ENCODE measurements around the gene XPNPEP2. TPM values are rescaled to one million over a fixed set of nuclear protein-coding genes. Genes with fewer than 3 reads are reported as not detected.

Gene XPNPEP2
- total RNA-seq, 6 experiments from 2014 or later = 2.9 to 30.7 (median 16.5) TPM

DNA sequence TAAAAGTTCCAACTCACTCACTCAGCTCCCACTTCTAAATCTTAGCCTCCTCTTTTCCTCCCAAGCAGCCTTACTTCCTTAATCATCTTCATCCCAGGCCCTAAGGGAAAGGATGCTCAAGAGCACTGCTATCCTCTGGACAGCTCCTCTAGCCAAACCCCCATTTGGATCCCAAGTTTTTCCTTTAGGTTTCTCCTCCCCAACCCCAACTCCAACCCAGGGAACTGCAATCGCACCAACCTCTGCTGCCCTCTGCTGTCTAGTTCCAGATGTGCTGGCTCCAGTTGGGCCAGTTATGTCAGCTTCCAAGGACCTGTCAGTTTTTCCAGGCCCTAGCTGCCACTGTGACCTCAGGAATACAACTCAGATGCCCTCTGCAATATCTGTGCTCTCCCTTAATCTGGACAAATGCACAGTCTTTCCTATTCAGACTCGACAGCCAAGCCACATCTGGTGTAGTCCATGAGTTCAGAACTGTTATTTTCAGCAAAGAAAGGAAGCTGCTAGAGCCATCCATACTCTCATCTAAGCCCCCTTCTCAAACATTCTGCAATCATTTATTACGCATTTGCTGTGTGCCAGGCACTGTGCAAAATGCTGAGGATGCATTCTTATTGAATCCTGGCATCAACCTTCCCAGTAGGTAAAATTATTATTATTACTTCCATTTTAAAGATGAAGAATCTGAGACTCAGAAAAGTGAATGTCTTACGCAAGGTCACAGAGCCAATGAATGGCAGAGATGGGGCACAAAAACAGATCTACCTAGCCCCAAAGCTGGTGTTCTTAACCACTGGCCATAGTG lies 12.3 kb upstream of the XPNPEP2 start:
- intact Hi-C loops (cut with DNase I) = loop anchor here in 1 of 2 donors (10.0 kb wide), 1 partner anchor 92 kb away; no protein-coding TSS in a partner anchor
- WGBS (ENCODE audit: insufficient coverage, low coverage, low lambda C conversion rate, missing lambda C conversion rate) = 30% methylated on average over 4 of the region's 4 CpGs
- ATAC-seq = peak; percentile 93 to 99 (median 96)

DNA sequence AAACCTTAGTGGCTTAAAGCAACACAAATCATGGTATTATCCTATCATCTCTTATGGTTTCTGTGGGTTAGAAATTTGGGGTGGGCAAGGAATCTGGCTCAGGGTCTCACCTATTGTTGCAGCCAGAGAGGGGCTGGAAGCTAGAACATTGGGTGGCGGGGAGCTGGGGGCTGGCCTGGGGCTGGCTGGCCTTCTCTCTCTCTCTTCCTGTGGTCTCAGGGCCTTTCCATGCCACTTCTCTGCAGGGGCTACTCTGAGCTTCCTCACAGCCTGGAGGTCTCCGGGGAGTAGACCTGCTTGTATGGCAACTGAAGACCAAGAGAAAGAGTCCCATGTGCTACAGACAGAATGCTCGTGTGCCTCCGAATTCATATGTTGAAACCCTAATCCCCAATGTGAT lies 10.7 kb upstream of the XPNPEP2 start:
- H3K4me1 ChIP-seq = no peaks in the 10 kb centered on the region
- no peak for ATAC-seq
- intact Hi-C loops (cut with DNase I) = loop anchor here in 1 of 2 donors (10.0 kb wide), 1 partner anchor 93 kb away; no protein-coding TSS in a partner anchor
- no peaks in the 10 kb centered on the region for H3K36me3 ChIP-seq
- H3K4me3 ChIP-seq = no peak overlapping the region
- no peaks in the 10 kb centered on the region for H3K9me3 ChIP-seq
- no peak for DNase-seq
- no peak overlapping the region for H3K27ac ChIP-seq
- TF ChIP-seq, protein P1, sequence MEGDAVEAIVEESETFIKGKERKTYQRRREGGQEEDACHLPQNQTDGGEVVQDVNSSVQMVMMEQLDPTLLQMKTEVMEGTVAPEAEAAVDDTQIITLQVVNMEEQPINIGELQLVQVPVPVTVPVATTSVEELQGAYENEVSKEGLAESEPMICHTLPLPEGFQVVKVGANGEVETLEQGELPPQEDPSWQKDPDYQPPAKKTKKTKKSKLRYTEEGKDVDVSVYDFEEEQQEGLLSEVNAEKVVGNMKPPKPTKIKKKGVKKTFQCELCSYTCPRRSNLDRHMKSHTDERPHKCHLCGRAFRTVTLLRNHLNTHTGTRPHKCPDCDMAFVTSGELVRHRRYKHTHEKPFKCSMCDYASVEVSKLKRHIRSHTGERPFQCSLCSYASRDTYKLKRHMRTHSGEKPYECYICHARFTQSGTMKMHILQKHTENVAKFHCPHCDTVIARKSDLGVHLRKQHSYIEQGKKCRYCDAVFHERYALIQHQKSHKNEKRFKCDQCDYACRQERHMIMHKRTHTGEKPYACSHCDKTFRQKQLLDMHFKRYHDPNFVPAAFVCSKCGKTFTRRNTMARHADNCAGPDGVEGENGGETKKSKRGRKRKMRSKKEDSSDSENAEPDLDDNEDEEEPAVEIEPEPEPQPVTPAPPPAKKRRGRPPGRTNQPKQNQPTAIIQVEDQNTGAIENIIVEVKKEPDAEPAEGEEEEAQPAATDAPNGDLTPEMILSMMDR (IDR thresholded peaks at IDR 0.05) = no peak
- no peak for TF ChIP-seq POLR2A (IDR thresholded peaks at IDR 0.05)
- 86% methylated on average over 1 of the region's 4 CpGs for WGBS (ENCODE audit: insufficient coverage, low coverage, low lambda C conversion rate, missing lambda C conversion rate)
- no peaks in the 10 kb centered on the region for H3K27me3 ChIP-seq

More for the DNA sequence above, 12.3 kb upstream of the XPNPEP2 start:
- no peaks in the 10 kb centered on the region for H3K9me3 ChIP-seq
- H3K4me1 ChIP-seq = no peaks in the 10 kb centered on the region
- TF ChIP-seq, protein P1 (IDR thresholded peaks at IDR 0.05) = peak; percentile 68 to 79 (median 74)
- TF ChIP-seq POLR2A (IDR thresholded peaks at IDR 0.05) = no peak
- no peaks in the 10 kb centered on the region for H3K36me3 ChIP-seq
- no peak overlapping the region for H3K27ac ChIP-seq
- H3K27me3 ChIP-seq = no peaks in the 10 kb centered on the region
- H3K4me3 ChIP-seq = no peak overlapping the region
- DNase-seq = peak; percentile 59 to 66 (median 63)

DNA sequence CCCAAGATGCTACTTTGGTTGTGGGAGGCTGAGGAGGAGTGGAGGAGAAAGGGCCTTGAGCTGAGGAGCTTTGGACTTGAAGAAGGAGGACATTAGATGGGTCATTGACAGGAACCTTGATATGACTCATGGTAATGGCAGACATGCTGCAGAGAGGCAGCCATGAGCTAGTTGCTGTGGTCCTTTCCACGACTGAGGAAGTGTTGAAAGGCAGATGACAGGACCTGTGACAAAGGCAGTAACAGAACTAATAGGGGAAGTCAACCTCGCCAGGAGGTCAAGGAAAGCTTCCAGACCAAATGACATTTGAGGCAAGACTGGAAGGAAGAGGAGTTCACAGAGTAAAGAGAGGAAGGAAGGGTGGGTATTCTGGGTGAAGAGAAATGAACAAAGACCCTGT lies 7.6 kb upstream of the XPNPEP2 start:
- H3K4me1 ChIP-seq = peaks cover 0 to 2% (median 0%) of the 10 kb centered on the region in 4 donors
- no peak overlapping the region for H3K27ac ChIP-seq
- ATAC-seq (no peak), DNase-seq (no peak)
- intact Hi-C loops (cut with DNase I) = no loop called here
- no peaks in the 10 kb centered on the region for H3K9me3 ChIP-seq
- TF ChIP-seq, protein P1 (IDR thresholded peaks at IDR 0.05) = no peak
- no peaks in the 10 kb centered on the region for H3K36me3 ChIP-seq
- no peaks in the 10 kb centered on the region for H3K27me3 ChIP-seq
- no peak overlapping the region for H3K4me3 ChIP-seq
- WGBS (ENCODE audit: insufficient coverage, low coverage, low lambda C conversion rate, missing lambda C conversion rate) = 60% methylated on average over 2 of the region's 2 CpGs

DNA sequence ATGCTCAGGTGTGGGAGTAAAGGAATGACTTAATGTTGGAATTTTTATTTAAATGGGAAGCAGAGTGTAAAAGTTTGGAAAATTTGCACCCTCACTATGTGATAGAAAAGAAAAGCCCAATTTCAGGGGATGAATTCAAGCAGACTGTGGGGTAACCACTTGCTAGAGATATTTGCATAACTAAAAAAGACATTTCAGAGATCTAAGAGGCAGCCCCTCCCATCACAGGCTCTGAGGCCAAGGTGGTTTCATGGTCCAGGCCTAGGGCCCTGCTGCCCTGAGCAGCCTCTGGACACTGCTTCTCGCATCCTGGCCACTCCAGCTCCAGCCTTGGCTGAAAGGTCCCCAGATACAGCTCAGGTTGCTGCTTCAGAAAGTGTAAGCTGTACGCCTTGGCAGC lies 5.9 kb upstream of the XPNPEP2 start:
- DNase-seq (no peak), ATAC-seq (no peak)
- TF ChIP-seq, protein P1 (IDR thresholded peaks at IDR 0.05) = no peak
- no peak for TF ChIP-seq POLR2A (IDR thresholded peaks at IDR 0.05)
- Histone ChIP-seq H3K9me3 (no peaks in the 10 kb centered on the region), H3K4me1 (peaks cover 0 to 4% (median 2%) of the 10 kb centered on the region in 4 donors), H3K27ac (no peak overlapping the region), H3K27me3 (no peaks in the 10 kb centered on the region), H3K36me3 (no peaks in the 10 kb centered on the region), H3K4me3 (no peak overlapping the region)
- WGBS (ENCODE audit: insufficient coverage, low coverage, low lambda C conversion rate, missing lambda C conversion rate) = no CpG with 5 or more reads among the region's 2 CpGs
- intact Hi-C loops (cut with DNase I) = no loop called here
